ENCODE measurements around the gene EMP1.
"Not testable (repeated sequence)": the region's sequence is repeated elsewhere in the genome, so short reads cannot be mapped to it uniquely, and the experiment has no call there.

Gene EMP1

DNA sequence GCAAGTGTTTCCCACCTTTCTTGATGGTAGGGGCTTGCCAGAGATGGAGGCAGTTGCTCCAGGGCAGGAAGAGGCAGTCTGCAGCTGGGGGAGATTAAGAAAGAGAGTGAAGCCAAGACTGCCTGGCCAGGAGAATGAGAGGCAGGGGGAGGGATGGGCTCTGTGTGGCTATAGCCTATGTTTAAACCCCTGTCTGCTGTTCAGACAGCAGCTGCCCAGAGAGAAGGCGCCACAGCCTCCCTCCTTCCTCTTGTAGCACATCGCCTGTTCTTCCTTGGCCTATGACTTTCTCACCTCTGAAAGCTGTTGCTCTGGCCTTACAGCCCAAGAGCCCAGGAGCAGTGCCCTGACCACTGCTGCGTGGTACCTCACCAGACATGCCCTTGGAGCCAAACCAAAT lies 61.7 kb downstream of the EMP1 start:
- DNase-seq (ENCODE audit: low spot score): no peak

DNA sequence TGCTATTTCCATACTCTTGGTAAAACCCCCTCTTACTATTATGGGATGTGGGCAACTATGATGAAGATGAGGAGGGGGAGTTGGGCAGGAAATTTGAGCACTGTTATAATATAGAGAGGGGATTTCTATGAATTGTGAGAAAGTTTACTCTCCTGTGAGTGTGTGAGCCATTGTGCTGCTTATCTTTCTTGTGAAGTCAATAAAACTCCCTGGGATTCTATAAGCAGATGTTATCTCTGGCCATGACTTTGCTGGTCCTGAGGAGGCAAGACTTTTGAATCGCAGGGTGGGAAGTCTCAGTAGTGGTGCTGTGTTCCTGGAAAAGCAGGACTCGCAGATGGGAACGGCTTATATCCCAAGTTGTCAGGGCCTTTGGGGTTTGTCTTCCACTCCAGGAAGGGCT lies 62.2 kb downstream of the EMP1 start:
- DNase-seq (ENCODE audit: low spot score): no peak

GRCh38 chr12:13259625-13260024 lies 63.1 kb downstream of the EMP1 start:
- not testable (repeated sequence) for DNase-seq (ENCODE audit: low spot score)

GRCh38 chr12:13267826-13268225 lies 71.3 kb downstream of the EMP1 start:
- DNase-seq (ENCODE audit: low spot score): not testable (repeated sequence)

GRCh38 chr12:13268581-13268980 lies 72.1 kb downstream of the EMP1 start:
- DNase-seq (ENCODE audit: low spot score): no peak
